ENCODE results near the gene ABHD5.
A peak's percentile ranks its signal among the peaks of the same experiment; 100 is the strongest.

Gene ABHD5

GRCh38 chr3:43685921-43686320 is 4.8 kb upstream of the ABHD5 start:
- DNase-seq (ENCODE audit: low spot score) = no peak

GRCh38 chr3:43686333-43686699 is 4.4 kb upstream of the ABHD5 start:
- DNase-seq (ENCODE audit: low spot score) = no peak

GRCh38 chr3:43686700-43687498 is 3.8 kb upstream of the ABHD5 start:
- no peak for DNase-seq (ENCODE audit: low spot score)

GRCh38 chr3:43687499-43687811 is 3.3 kb upstream of the ABHD5 start:
- no peak for DNase-seq (ENCODE audit: low spot score)

- DNase-seq (ENCODE audit: low spot score) = no peak
Measured at GRCh38 chr3:43688245-43688650, 2.5 kb upstream of the ABHD5 start.

GRCh38 chr3:43689166-43689565 is 1.6 kb upstream of the ABHD5 start:
- DNase-seq (ENCODE audit: low spot score) = no peak

GRCh38 chr3:43689766-43690399 is 855 bp upstream of the ABHD5 start:
- DNase-seq (ENCODE audit: low spot score) = peak; percentile 66

GRCh38 chr3:43691120-43691995 is 620 bp downstream of the ABHD5 start:
- DNase-seq (ENCODE audit: low spot score) = peak; percentile 79

GRCh38 chr3:43692085-43692855 is 1.5 kb downstream of the ABHD5 start:
- DNase-seq (ENCODE audit: low spot score) = no peak

GRCh38 chr3:43692971-43693370 is 2.2 kb downstream of the ABHD5 start:
- DNase-seq (ENCODE audit: low spot score) = no peak

- DNase-seq (ENCODE audit: low spot score) = no peak
Measured at GRCh38 chr3:43693594-43693993, 2.9 kb downstream of the ABHD5 start.

- DNase-seq (ENCODE audit: low spot score) = no peak
Measured at GRCh38 chr3:43695443-43695842, 4.7 kb downstream of the ABHD5 start.

- no peak for DNase-seq (ENCODE audit: low spot score)
Measured at GRCh38 chr3:43695863-43696262, 5.1 kb downstream of the ABHD5 start.

GRCh38 chr3:43696441-43696840 is 5.7 kb downstream of the ABHD5 start:
- no peak for DNase-seq (ENCODE audit: low spot score)

- no peak for DNase-seq (ENCODE audit: low spot score)
Measured at GRCh38 chr3:43696881-43697280, 6.1 kb downstream of the ABHD5 start.

GRCh38 chr3:43699864-43700263 is 9.1 kb downstream of the ABHD5 start:
- no peak for DNase-seq (ENCODE audit: low spot score)

GRCh38 chr3:43704697-43705096 is 14.0 kb downstream of the ABHD5 start:
- DNase-seq (ENCODE audit: low spot score) = no peak

- no peak for DNase-seq (ENCODE audit: low spot score)
Measured at GRCh38 chr3:43706342-43706741, 15.6 kb downstream of the ABHD5 start.

GRCh38 chr3:43707266-43707665 is 16.5 kb downstream of the ABHD5 start:
- DNase-seq (ENCODE audit: low spot score) = no peak

GRCh38 chr3:43707998-43708397 is 17.3 kb downstream of the ABHD5 start:
- no peak for DNase-seq (ENCODE audit: low spot score)

GRCh38 chr3:43709022-43709421 is 18.3 kb downstream of the ABHD5 start:
- DNase-seq (ENCODE audit: low spot score) = no peak

GRCh38 chr3:43710607-43711006 is 19.9 kb downstream of the ABHD5 start:
- no peak for DNase-seq (ENCODE audit: low spot score)
